SK-N-SH treated with all-trans-retinoic acid at 6 μM for 48 hours (cell line): ENCODE measurements around the gene MEIS2.

ENCODE experiments used
- ATAC-seq: fragments of 200-7000 bp; cut with Tn5 transposase; 3 replicates; pipeline ENCODE4 v1.9.1; 2020; ENCODE audit warnings: mild to moderate bottlenecking, moderate library complexity
- ARNTL ChIP-seq: fragments of 450-650 bp; formaldehyde crosslinking; IDR thresholded peaks from 2 replicates; pipeline ENCODE4 v1.5.0; 2020; ENCODE audit warnings: low read depth, mild to moderate bottlenecking, moderate library complexity, borderline replicate concordance
- CREB5 ChIP-seq: fragments of 250-450 bp; sonication (Bioruptor Pico); IDR thresholded peaks from 2 replicates; pipeline ENCODE4 v1.5.1; 2020; ENCODE audit warnings: low read depth, mild to moderate bottlenecking, moderate library complexity
- CSDC2 ChIP-seq: fragments of 250-450 bp; sonication (Bioruptor Pico); IDR thresholded peaks from 2 replicates; pipeline ENCODE4 v1.5.0; 2020; ENCODE audit warnings: mild to moderate bottlenecking, moderate library complexity
- CSRNP3 ChIP-seq: fragments of 250-450 bp; sonication (Bioruptor Pico); IDR thresholded peaks from 2 replicates; pipeline ENCODE4 v1.5.1; 2021; ENCODE audit warnings: mild to moderate bottlenecking, moderate library complexity
- ESRRG ChIP-seq: fragments of 250-450 bp; sonication (Bioruptor Pico); IDR thresholded peaks from 2 replicates; pipeline ENCODE4 v1.6.1; 2021; ENCODE audit warnings: mild to moderate bottlenecking
- GLIS3 ChIP-seq: fragments of 250-450 bp; sonication (Bioruptor Pico); IDR thresholded peaks from 2 replicates; pipeline ENCODE4 v1.5.0; 2020; ENCODE audit warnings: mild to moderate bottlenecking, moderate library complexity
- ISL1 ChIP-seq: fragments of 250-450 bp; sonication (Bioruptor Pico); IDR thresholded peaks from 2 replicates; pipeline ENCODE4 v2.1.2; 2022; ENCODE audit warnings: mild to moderate bottlenecking, moderate library complexity
- OSR1 ChIP-seq: fragments of 250-450 bp; sonication (Bioruptor Pico); IDR thresholded peaks from 2 replicates; pipeline ENCODE4 v1.8.0; 2022; ENCODE audit warnings: moderate library complexity, mild to moderate bottlenecking, inconsistent platforms
- POU6F1 ChIP-seq: fragments of 250-450 bp; sonication (Bioruptor Pico); IDR thresholded peaks from 2 replicates; pipeline ENCODE4 v1.8.0; 2021; ENCODE audit warnings: low read depth, mild to moderate bottlenecking, moderate library complexity, borderline replicate concordance
- SNAI2 ChIP-seq: fragments of 250-450 bp; sonication (Bioruptor Pico); IDR thresholded peaks from 2 replicates; pipeline ENCODE4 v1.5.0; 2020; ENCODE audit warnings: mild to moderate bottlenecking, moderate library complexity
- TOX ChIP-seq: fragments of 250-450 bp; sonication (Bioruptor Pico); IDR thresholded peaks from 2 replicates; pipeline ENCODE4 v1.8.0; 2021; ENCODE audit warnings: mild to moderate bottlenecking, moderate library complexity, borderline replicate concordance
- TSHZ2 ChIP-seq: fragments of 250-450 bp; sonication (Bioruptor Pico); IDR thresholded peaks from 2 replicates; pipeline ENCODE4 v1.5.0; 2020; ENCODE audit warnings: mild to moderate bottlenecking, moderate library complexity
- ZFP3 ChIP-seq: fragments of 250-450 bp; sonication (Bioruptor Pico); IDR thresholded peaks from 2 replicates; pipeline ENCODE4 v1.5.0; 2020; ENCODE audit warnings: mild to moderate bottlenecking, moderate library complexity
- ZFP30 ChIP-seq: fragments of 450-650 bp; formaldehyde crosslinking; IDR thresholded peaks from 2 replicates; pipeline ENCODE4 v1.5.0; 2022; ENCODE audit warnings: mild to moderate bottlenecking, moderate library complexity
- ZNF70 ChIP-seq: fragments of 450-650 bp; formaldehyde crosslinking; IDR thresholded peaks from 2 replicates; pipeline ENCODE4 v1.5.0; 2020; ENCODE audit warnings: mild to moderate bottlenecking, moderate library complexity
- ZNF8 ChIP-seq: fragments of 450-650 bp; formaldehyde crosslinking; IDR thresholded peaks from 2 replicates; pipeline ENCODE4 v1.5.0; 2020; ENCODE audit warnings: mild to moderate bottlenecking, moderate library complexity

Gene MEIS2

GRCh38 chr15:36907295-36907694 lies 193.1 kb downstream of the MEIS2 start:
- ATAC-seq: no peak
- TF ChIP-seq CSDC2 (CRISPR knock-in tag) (no peak), CSRNP3 (CRISPR knock-in tag) (no peak), POU6F1 (no peak), OSR1 (no peak), SNAI2 (CRISPR knock-in tag) (no peak), CREB5 (CRISPR knock-in tag) (no peak), GLIS3 (CRISPR knock-in tag) (no peak), ZFP30 (CRISPR knock-in tag) (no peak), TSHZ2 (CRISPR knock-in tag) (no peak), ZFP3 (no peak)
- TF ChIP-seq, all 23 proteins: peak for 0

GRCh38 chr15:36905908-36906307 lies 194.4 kb downstream of the MEIS2 start:
- TF ChIP-seq ZNF8 (no peak), ZNF70 (CRISPR knock-in tag) (no peak), TSHZ2 (CRISPR knock-in tag) (no peak), OSR1 (no peak), CSRNP3 (CRISPR knock-in tag) (no peak), ARNTL (CRISPR knock-in tag) (no peak), ISL1 (CRISPR knock-in tag) (peak; percentile 42; the same call in 1 of the 2 replicates), ZFP30 (CRISPR knock-in tag) (no peak)
- ATAC-seq: no peak

GRCh38 chr15:36904715-36905114 lies 195.6 kb downstream of the MEIS2 start:
- TF ChIP-seq TSHZ2 (CRISPR knock-in tag) (no peak), TOX (no peak), ESRRG (CRISPR knock-in tag) (no peak)

More at GRCh38 chr15:36904715-36905114, 195.6 kb downstream of the MEIS2 start:
- no peak for ATAC-seq
